ENCODE data around the gene TK2.
"Not testable (repeated sequence)": the region's sequence is repeated elsewhere in the genome, so short reads cannot be mapped to it uniquely, and the experiment has no call there.

Gene TK2

DNA sequence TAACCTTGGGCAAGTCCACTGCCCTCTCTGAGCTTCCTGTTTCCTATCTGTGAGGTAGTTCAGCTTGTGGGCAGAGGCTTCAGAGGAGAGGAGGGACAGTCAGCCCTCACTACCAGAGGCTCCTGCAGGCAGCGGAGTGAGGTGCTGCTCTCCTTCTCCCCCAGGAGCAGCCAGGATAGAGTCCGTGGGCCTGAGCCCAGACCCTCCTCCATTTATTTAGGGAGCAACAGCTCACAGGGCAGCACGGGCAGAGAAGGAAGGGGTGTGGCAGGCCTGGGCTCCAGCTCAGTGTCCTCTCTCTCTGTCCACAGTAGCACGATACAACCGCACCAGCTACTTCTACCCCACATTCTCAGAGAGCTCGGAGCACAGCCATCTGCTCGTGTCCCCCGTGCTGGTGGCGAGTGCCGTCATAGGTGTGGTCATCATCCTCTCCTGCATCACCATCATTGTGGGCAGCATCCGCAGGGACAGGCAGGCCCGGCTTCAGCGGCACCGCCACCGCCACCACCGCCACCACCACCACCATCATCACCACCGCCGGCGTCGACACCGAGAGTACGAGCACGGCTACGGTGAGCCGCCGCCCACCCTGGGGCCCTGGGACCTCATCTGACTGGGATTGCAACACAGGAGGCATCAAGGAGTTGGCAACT, 80.5 kb downstream of the TK2 start:
- no peak for DNase-seq (ENCODE audit: low read depth in 2 of 2)

DNA sequence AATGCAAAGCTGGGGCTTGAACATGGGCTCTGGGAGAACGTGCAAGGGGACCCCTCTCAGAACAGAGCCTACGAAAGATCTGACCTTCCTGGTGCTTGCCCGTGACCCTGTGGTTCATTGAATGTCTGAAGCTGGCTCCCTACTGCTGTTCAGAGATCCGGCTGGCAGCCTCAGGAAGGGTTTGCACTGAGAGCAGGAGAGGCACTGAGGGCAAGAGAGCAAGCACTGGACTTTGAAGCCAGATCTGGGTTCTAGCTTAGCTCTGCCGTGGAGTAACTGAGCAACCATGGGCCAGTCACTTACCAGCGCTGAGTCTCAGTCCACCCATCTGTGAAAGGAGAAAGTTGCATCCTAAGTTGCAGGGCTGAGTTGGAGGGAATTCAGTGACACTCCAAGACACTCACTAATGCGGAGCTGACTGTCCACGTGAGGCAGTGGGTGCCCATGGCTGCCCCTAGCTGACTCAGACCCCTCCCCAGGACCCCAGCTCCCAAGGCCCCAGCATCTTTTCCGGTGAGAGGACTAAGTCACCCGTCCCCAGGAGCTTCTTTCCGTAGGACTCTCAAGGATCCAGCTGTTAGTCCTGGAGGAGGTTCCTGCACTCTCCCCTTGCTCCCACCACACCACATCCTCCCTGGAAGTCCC, 81.5 kb downstream of the TK2 start:
- DNase-seq (ENCODE audit: low read depth in 2 of 2): no peak

DNA sequence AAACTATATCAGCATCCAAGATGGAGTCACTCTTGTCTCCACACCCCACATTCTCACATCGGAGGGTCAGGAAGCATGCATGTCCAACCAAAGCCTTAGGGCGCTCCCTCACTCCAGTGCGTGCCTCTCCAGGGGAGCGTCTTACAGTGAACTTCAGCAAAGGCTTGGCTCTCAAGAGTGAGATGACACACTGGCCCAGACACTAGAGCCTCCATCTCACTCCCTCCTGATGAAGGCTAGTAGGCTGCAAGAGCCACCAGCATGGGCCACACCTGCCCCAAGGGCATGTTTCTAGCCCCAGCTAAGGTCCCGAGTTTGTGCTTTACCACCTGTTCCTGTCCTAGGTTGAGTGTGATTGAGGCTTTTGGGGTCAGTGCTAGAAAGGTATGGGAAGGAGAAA, 82.3 kb downstream of the TK2 start:
- no peak for DNase-seq (ENCODE audit: low read depth in 2 of 2)

DNA sequence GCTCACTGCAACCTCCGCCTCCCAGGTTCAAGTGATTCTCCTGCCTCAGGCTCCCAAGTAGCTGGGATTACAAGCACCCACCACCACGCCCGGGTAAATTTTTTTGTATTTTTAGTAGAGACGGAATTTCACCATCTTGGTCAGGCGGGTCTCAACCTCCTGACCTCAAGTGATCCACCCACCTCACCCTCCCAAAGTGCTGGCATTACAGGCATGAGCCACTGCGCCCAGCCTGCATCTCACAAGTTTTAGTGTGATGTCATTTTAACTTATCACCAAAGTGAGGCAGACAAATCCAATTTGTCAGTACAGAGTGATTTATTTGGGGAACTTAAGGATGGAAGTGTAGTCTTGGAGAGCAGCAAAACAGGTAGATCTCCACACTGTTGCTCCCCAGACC, 83.3 kb downstream of the TK2 start:
- not testable (repeated sequence) for DNase-seq (ENCODE audit: low read depth in 2 of 2)

DNA sequence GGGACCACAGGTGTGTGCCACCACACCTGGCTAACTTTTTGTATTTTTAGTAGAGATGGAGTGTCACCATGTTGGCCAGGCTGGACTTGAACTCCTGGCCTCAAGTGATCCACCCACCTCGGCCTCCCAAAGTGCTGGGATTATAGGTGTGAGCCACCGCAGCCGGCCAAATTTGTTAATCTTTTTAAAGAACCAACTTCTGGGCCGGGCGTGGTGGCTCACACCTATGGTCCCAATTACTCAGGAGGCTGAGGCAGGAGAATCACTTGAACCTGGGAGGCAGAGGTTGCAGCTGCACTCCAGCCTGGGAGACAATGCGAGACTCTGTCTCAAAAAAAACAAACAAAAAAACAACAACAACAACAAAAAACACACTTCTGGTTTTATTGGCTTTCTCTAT, 84.0 kb downstream of the TK2 start:
- not testable (repeated sequence) for DNase-seq (ENCODE audit: low read depth in 2 of 2)

DNA sequence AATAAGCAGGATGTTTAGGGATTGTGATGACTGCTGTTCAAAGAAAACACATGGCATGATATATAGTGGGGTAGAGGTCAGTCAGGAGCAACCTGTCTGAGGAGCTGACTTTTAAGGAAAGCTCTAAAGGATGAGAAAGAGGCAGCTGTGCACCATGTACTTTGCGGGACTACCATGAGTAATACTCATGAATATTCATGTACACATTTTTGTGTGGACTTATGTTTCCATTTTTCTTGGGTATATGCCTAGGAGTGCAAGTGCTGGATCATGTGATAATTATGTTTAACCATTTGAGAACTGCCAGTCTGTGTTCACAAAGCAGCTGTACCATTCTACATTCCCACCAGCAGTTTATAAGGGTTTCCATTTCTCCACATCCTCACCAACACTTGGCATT, 87.0 kb downstream of the TK2 start:
- no peak for DNase-seq (ENCODE audit: low read depth in 2 of 2)

DNA sequence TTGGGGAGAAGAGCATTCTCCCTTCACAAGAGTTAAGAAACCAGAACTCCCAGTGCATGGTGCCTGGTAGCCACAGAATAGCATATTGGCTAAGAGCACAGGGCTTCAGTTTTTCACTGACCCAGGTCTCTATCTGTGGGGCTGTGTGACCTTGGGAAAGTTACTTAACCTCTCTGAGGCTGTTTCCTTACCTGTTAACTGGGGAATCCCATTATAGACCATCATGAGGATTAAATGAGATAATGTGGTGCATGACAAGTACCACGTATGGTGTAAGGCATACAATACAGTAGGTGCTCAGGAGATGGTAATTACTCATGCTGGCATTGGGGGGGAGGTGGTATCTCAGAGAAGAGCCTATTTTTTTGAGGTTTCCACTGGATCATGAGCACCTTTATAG, 89.2 kb downstream of the TK2 start:
- no peak for DNase-seq (ENCODE audit: low read depth in 2 of 2)

DNA sequence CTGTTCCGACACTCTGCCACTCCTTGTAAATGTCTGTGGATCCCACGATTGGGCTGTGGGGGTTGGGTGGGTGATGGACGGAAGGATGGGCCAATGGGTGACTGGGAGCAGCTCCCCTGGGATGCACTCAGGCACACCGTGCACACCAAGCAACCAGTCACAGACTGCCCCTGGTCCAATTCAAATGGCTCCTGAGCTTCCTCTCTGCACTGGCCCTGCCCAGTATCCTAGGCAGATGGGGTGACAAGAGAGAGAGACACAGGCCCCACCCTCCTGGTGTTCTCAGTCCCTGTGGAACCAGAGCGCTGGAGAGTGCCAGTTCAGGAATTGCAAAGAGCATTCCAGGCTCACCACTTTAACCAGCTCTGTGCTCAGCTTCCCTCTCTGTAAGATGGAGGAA, 90.0 kb downstream of the TK2 start:
- no peak for DNase-seq (ENCODE audit: low read depth in 2 of 2)

DNA sequence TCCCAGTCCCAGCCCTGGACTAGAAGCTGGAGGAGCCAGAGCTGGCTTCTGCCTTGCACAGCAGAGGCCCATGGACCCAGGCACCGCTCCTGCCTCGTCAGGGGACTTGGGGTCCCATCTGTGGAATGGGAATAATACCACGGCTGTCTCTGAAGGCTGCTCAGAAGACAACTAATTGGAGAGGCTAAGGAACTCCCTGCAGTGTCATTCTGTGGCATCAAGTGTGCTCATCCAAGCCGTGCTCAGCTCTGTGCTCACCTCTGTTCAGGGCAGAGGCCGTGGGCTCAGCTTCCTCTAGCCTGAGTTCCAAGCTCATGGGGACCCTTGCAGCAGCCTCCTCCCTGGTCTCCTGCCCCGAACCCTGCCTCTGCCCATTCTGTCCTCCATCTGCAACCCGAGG, 91.1 kb downstream of the TK2 start:
- DNase-seq (ENCODE audit: low read depth in 2 of 2): no peak

DNA sequence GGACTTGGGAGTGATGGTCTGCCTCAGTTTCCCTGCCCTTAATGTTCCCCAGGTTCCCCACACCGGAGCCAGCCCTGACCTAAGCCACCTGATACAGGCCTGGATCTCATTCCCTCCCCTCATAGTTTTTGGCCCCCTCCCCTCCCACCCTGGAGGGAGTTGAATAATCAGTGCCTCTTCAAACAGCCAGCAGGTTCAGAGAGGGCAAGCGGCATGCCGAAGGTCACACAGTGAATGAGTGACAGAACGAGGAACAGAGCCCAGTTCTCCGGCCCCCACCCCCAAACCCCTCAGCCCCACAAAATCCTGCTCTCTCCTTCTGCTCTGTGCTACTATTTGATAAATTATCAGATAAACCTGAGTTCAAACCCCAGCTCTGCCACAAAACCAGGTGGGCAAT, 91.6 kb downstream of the TK2 start:
- no peak for DNase-seq (ENCODE audit: low read depth in 2 of 2)
